ENCODE results near the gene MACROD2. TPM values are rescaled to one million over a fixed set of nuclear protein-coding genes. Genes with fewer than 3 reads are reported as not detected.

Gene MACROD2
- total and polyA plus RNA-seq, 2 experiments from 2014 or later = 2.8 to 4.3 TPM

DNA sequence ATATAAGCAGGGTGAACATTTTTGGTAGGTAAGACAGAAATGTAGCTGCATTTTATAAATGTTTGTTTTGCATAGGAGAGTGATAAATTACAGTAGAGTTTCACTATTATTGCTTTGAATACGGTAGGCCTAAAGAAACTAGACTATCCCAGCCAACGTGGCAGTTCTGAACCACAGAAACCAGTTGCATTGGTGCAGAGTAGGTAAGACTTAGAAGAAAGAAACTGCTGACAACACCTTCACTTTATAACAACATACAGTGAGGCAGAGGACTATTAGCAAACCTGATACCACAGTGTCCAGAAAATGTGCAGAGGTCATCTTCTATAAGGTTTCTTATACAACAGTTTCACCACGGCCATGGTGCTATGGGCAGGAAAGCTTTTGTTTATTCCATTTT lies 2011.8 kb downstream of the MACROD2 start:
- no peak overlapping the region for H3K27ac Mint-ChIP-seq
- Histone ChIP-seq H3K9me2 (ENCODE audit: insufficient read depth) (peaks cover 4% of the 10 kb centered on the region), H3K27ac (ENCODE audit: low read depth) (no peak overlapping the region), H3F3A (replicated peaks; ENCODE audit: low read depth) (no peaks in the 10 kb centered on the region), H2AFZ (no peak overlapping the region), H4K20me1 (replicated peaks; ENCODE audit: insufficient read depth) (no peaks in the 10 kb centered on the region), H3K4me2 (no peak overlapping the region), H3K4me1 (ENCODE audit: insufficient read depth) (peaks cover 16% of the 10 kb centered on the region; the same call in 1 of the 2 replicates), H3K27me3 (ENCODE audit: insufficient read depth) (no peaks in the 10 kb centered on the region), H3K79me2 (replicated peaks; ENCODE audit: insufficient read depth) (no peaks in the 10 kb centered on the region), H3K36me3 (ENCODE audit: insufficient read depth) (no peaks in the 10 kb centered on the region), H3K4me3 (no peak overlapping the region)
- ATAC-seq (no peak), DNase-seq (ENCODE audit: low spot score) (no peak)
- no peak overlapping the region for H3K4me3 Mint-ChIP-seq
- H3K36me3 Mint-ChIP-seq (ENCODE audit: low read depth) = no peaks in the 10 kb centered on the region; the same call in 2 of the 3 replicates
- TF ChIP-seq STAT1 (IDR thresholded peaks at IDR 0.05; ENCODE audit: unreplicated experiment) (no peak), ZNF331 (CRISPR knock-in tag; IDR thresholded peaks at IDR 0.05; ENCODE audit: low read depth) (no peak), EZH2 (IDR thresholded peaks at IDR 0.05; ENCODE audit: low read depth, unreplicated experiment) (no peak), POLR2AphosphoS5 (IDR thresholded peaks at IDR 0.05; ENCODE audit: low read depth) (no peak)
- TF ChIP-seq, protein P1, sequence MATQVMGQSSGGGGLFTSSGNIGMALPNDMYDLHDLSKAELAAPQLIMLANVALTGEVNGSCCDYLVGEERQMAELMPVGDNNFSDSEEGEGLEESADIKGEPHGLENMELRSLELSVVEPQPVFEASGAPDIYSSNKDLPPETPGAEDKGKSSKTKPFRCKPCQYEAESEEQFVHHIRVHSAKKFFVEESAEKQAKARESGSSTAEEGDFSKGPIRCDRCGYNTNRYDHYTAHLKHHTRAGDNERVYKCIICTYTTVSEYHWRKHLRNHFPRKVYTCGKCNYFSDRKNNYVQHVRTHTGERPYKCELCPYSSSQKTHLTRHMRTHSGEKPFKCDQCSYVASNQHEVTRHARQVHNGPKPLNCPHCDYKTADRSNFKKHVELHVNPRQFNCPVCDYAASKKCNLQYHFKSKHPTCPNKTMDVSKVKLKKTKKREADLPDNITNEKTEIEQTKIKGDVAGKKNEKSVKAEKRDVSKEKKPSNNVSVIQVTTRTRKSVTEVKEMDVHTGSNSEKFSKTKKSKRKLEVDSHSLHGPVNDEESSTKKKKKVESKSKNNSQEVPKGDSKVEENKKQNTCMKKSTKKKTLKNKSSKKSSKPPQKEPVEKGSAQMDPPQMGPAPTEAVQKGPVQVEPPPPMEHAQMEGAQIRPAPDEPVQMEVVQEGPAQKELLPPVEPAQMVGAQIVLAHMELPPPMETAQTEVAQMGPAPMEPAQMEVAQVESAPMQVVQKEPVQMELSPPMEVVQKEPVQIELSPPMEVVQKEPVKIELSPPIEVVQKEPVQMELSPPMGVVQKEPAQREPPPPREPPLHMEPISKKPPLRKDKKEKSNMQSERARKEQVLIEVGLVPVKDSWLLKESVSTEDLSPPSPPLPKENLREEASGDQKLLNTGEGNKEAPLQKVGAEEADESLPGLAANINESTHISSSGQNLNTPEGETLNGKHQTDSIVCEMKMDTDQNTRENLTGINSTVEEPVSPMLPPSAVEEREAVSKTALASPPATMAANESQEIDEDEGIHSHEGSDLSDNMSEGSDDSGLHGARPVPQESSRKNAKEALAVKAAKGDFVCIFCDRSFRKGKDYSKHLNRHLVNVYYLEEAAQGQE (IDR thresholded peaks at IDR 0.05; ENCODE audit: unreplicated experiment) = no peak
- TF ChIP-seq, protein P2, sequence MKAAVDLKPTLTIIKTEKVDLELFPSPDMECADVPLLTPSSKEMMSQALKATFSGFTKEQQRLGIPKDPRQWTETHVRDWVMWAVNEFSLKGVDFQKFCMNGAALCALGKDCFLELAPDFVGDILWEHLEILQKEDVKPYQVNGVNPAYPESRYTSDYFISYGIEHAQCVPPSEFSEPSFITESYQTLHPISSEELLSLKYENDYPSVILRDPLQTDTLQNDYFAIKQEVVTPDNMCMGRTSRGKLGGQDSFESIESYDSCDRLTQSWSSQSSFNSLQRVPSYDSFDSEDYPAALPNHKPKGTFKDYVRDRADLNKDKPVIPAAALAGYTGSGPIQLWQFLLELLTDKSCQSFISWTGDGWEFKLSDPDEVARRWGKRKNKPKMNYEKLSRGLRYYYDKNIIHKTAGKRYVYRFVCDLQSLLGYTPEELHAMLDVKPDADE (IDR thresholded peaks at IDR 0.05) = no peak
- peaks cover 16% of the 10 kb centered on the region for H3K4me1 Mint-ChIP-seq
- H3K27me3 Mint-ChIP-seq (ENCODE audit: insufficient read depth, low read depth, poor library complexity) = no peaks in the 10 kb centered on the region
- H3K9me3 Mint-ChIP-seq = no peaks in the 10 kb centered on the region; the same call in 2 of the 3 replicates

DNA sequence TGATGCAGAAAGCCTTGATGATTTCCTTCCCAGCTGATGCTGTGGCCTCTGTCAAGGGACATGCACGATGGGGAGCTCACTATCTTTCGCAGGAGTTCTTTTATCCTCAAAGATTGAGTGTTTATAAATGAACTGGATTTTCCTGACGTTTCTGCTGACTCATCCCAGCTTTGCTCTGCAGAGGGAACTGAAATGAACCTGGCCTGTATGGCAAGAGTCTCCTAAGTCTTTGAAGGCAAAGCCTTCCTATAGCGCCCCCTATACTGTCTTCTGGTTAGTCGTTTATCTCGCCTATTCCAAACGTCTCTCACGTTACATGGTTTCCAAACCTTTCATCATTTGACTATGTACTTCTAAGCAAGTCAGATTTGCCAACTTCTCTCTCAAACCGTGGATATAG lies 2012.6 kb downstream of the MACROD2 start:
- peaks cover 16% of the 10 kb centered on the region for H3K4me1 Mint-ChIP-seq
- no peak overlapping the region; the same call in 1 of the 2 replicates for H3K27ac Mint-ChIP-seq
- no peaks in the 10 kb centered on the region for H3K36me3 Mint-ChIP-seq (ENCODE audit: low read depth)
- H3K4me3 Mint-ChIP-seq = no peak overlapping the region
- no peaks in the 10 kb centered on the region for H3K36me3 ChIP-seq (ENCODE audit: insufficient read depth)
- H3K27me3 Mint-ChIP-seq (ENCODE audit: insufficient read depth, low read depth, poor library complexity) = no peaks in the 10 kb centered on the region
- peaks cover 4% of the 10 kb centered on the region for H3K9me2 ChIP-seq (ENCODE audit: insufficient read depth)
- no peaks in the 10 kb centered on the region for H3K79me2 ChIP-seq (replicated peaks; ENCODE audit: insufficient read depth)
- H3K4me2 ChIP-seq = no peak overlapping the region
- peaks cover 16% of the 10 kb centered on the region; the same call in 1 of the 2 replicates for H3K4me1 ChIP-seq (ENCODE audit: insufficient read depth)
- no peak overlapping the region for H3K4me3 ChIP-seq
- ATAC-seq = no peak
- TF ChIP-seq, protein P1 (IDR thresholded peaks at IDR 0.05; ENCODE audit: unreplicated experiment) = no peak
- TF ChIP-seq, protein P3, sequence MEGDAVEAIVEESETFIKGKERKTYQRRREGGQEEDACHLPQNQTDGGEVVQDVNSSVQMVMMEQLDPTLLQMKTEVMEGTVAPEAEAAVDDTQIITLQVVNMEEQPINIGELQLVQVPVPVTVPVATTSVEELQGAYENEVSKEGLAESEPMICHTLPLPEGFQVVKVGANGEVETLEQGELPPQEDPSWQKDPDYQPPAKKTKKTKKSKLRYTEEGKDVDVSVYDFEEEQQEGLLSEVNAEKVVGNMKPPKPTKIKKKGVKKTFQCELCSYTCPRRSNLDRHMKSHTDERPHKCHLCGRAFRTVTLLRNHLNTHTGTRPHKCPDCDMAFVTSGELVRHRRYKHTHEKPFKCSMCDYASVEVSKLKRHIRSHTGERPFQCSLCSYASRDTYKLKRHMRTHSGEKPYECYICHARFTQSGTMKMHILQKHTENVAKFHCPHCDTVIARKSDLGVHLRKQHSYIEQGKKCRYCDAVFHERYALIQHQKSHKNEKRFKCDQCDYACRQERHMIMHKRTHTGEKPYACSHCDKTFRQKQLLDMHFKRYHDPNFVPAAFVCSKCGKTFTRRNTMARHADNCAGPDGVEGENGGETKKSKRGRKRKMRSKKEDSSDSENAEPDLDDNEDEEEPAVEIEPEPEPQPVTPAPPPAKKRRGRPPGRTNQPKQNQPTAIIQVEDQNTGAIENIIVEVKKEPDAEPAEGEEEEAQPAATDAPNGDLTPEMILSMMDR (conservative IDR thresholded peaks at IDR 0.05; ENCODE audit: low read depth in 2 of 2) = peak; percentile 58 to 59
- TF ChIP-seq NANOG (IDR thresholded peaks at IDR 0.05; ENCODE audit: borderline replicate concordance) (no peak), JUNB (IDR thresholded peaks at IDR 0.05; ENCODE audit: unreplicated experiment) (no peak), EZH2phosphoT487 (IDR thresholded peaks at IDR 0.05; ENCODE audit: unreplicated experiment) (no peak), POLR2AphosphoS5 (IDR thresholded peaks at IDR 0.05; ENCODE audit: low read depth) (no peak), ZNF331 (CRISPR knock-in tag; IDR thresholded peaks at IDR 0.05; ENCODE audit: low read depth) (no peak)
- TF ChIP-seq, protein P2 (IDR thresholded peaks at IDR 0.05) = no peak
- H4K20me1 ChIP-seq (replicated peaks; ENCODE audit: insufficient read depth) = no peaks in the 10 kb centered on the region
- H3K27me3 ChIP-seq (ENCODE audit: insufficient read depth) = no peaks in the 10 kb centered on the region
- no peaks in the 10 kb centered on the region; the same call in 2 of the 3 replicates for H3K9me3 Mint-ChIP-seq
- 0 out of 2 replicates have a peak overlapping the region, but pooled peaks have one; percentile 49 for H2AFZ ChIP-seq
- no peak overlapping the region for H3K27ac ChIP-seq (ENCODE audit: low read depth)
- peak; percentile 74 for DNase-seq (ENCODE audit: low spot score)
- no peaks in the 10 kb centered on the region for H3F3A ChIP-seq (replicated peaks; ENCODE audit: low read depth)

Data from GM23338 (cell line).